Uterus (tissue), 4 donors: ENCODE results near the gene CRISPLD2. TPM values are rescaled to one million over a fixed set of nuclear protein-coding genes. Genes with fewer than 3 reads are reported as not detected.

ENCODE experiments used
- DNase-seq, 2 donors: peaks; one replicate each; pipeline ENCODE4 v3.0.0-alpha.2; 2019 to 2020
- H3K27ac ChIP-seq, 2 donors: fragments of 200-600 bp; sonication (generic); 1 replicate in 1 of 2; 2 replicates in 1 of 2; pipeline ENCODE4 v1.5.1; 2016 to 2018
- H3K27me3 ChIP-seq, 2 donors: fragments of 200-600 bp; sonication (generic); one replicate each; pipeline ENCODE4 v1.5.1; 2018 to 2019; ENCODE audit warnings: control low read depth in 1 of 2
- H3K36me3 ChIP-seq, 2 donors: fragments of 200-600 bp; sonication (generic); one replicate each; pipeline ENCODE4 v1.5.1; 2019; ENCODE audit warnings: control low read depth in 1 of 2
- H3K4me1 ChIP-seq, 2 donors: fragments of 200-600 bp; sonication (generic); one replicate each; pipeline ENCODE4 v1.5.1; 2018 to 2019; ENCODE audit warnings: control low read depth in 1 of 2
- H3K4me3 ChIP-seq, 2 donors: fragments of 200-600 bp; sonication (generic); 1 replicate in 1 of 2; 2 replicates in 1 of 2; pipeline ENCODE4 v1.5.1; 2018 to 2019; ENCODE audit warnings: mild to moderate bottlenecking in 1 of 2
- H3K9me3 ChIP-seq, 2 donors: fragments of 200-600 bp; sonication (generic); one replicate each; pipeline ENCODE4 v1.5.1; 2019; ENCODE audit warnings: control low read depth in 1 of 2
- CTCF ChIP-seq, 4 experiments: fragments of 200-600 bp in 2 of 4; fragments of 450-650 bp in 2 of 4; sonication (generic) in 2 of 4; IDR thresholded peaks; one replicate each; pipeline ENCODE4 v1.5.1; 2016 to 2019; ENCODE audit warnings: antibody characterized with exemption in 4 of 4, mild to moderate bottlenecking in 2 of 4, moderate library complexity in 1 of 4
- POLR2A ChIP-seq, 2 donors: fragments of 450-650 bp; IDR thresholded peaks; one replicate each; pipeline ENCODE4 v1.6.1; 2016; ENCODE audit warnings: antibody characterized with exemption in 2 of 2, mild to moderate bottlenecking in 1 of 2, moderate library complexity in 1 of 2
- intact Hi-C: fragments of 100-400 bp; cut with DNase I; formaldehyde crosslinking; loops from one replicate; pipeline ENCODE4 v1.15.1; 2023; ENCODE audit warnings: low total_unique reads
- total RNA-seq, 4 donors: library from RNA; depleted of rRNA in 3 of 4; stranded (reverse); fragments of >200 nt in 3 of 4; gene quantifications; one replicate each; pipeline versions ENCODE4 v1.1.0 to v1.2.4, GENCODE V29; 2014 to 2023
- donor health status: DM: yes; HTN: yes; CAD: no.

CRISPLD2 gene
- total RNA-seq, 4 donors from 2014 or later, result 108 to 441 (median 190) TPM

- Histone ChIP-seq H3K4me1 (no peaks in the 10 kb centered on the region), H3K27me3 (no peaks in the 10 kb centered on the region), H3K9me3 (no peaks in the 10 kb centered on the region), H3K27ac (no peak overlapping the region), H3K36me3 (no peaks in the 10 kb centered on the region), H3K4me3 (no peak overlapping the region)
- TF ChIP-seq CTCF (IDR thresholded peaks at IDR 0.05) (no peak), POLR2A (IDR thresholded peaks at IDR 0.05) (no peak)
- intact Hi-C loops, result no loop called here
- DNase-seq, result no peak
Measured at GRCh38 chr16:84807776-84808175, 12.0 kb upstream of the CRISPLD2 start.

GRCh38 chr16:84808826-84809225, 11.0 kb upstream of the CRISPLD2 start:
- Histone ChIP-seq H3K27me3 (no peaks in the 10 kb centered on the region), H3K36me3 (no peaks in the 10 kb centered on the region), H3K4me3 (no peak overlapping the region), H3K27ac (no peak overlapping the region), H3K4me1 (no peaks in the 10 kb centered on the region), H3K9me3 (no peaks in the 10 kb centered on the region)
- no peak for DNase-seq
- TF ChIP-seq CTCF (IDR thresholded peaks at IDR 0.05), result no peak
- no peak for TF ChIP-seq POLR2A (IDR thresholded peaks at IDR 0.05)
- intact Hi-C loops, result no loop called here

- intact Hi-C loops, result no loop called here
- H3K27ac ChIP-seq, result peak overlapping the region; percentile 65 to 68
- DNase-seq, result peak; percentile 62 to 72
Measured at GRCh38 chr16:84810518-84811273, 9.1 kb upstream of the CRISPLD2 start.

GRCh38 chr16:84811529-84811928, 8.3 kb upstream of the CRISPLD2 start:
- Histone ChIP-seq H3K36me3 (no peaks in the 10 kb centered on the region), H3K4me1 (no peaks in the 10 kb centered on the region), H3K4me3 (no peak overlapping the region), H3K27ac (peak overlapping the region; percentile 55 to 65), H3K27me3 (no peaks in the 10 kb centered on the region), H3K9me3 (no peaks in the 10 kb centered on the region)
- no peak for DNase-seq
- intact Hi-C loops, result no loop called here
- no peak for TF ChIP-seq CTCF (IDR thresholded peaks at IDR 0.05)
- no peak for TF ChIP-seq POLR2A (IDR thresholded peaks at IDR 0.05)

More at GRCh38 chr16:84810518-84811273, 9.1 kb upstream of the CRISPLD2 start:
- no peak overlapping the region for H3K4me3 ChIP-seq
- no peaks in the 10 kb centered on the region for H3K9me3 ChIP-seq
- no peak for TF ChIP-seq CTCF (IDR thresholded peaks at IDR 0.05)
- TF ChIP-seq POLR2A (IDR thresholded peaks at IDR 0.05), result no peak
- H3K36me3 ChIP-seq, result no peaks in the 10 kb centered on the region
- no peaks in the 10 kb centered on the region for H3K4me1 ChIP-seq
- no peaks in the 10 kb centered on the region for H3K27me3 ChIP-seq

GRCh38 chr16:84813141-84813934, 6.4 kb upstream of the CRISPLD2 start:
- H3K4me3 ChIP-seq, result no peak overlapping the region

More at GRCh38 chr16:84813141-84813934, 6.4 kb upstream of the CRISPLD2 start:
- DNase-seq, result no peak
- Histone ChIP-seq H3K36me3 (no peaks in the 10 kb centered on the region), H3K4me1 (no peaks in the 10 kb centered on the region), H3K27me3 (no peaks in the 10 kb centered on the region), H3K27ac (no peak overlapping the region), H3K9me3 (no peaks in the 10 kb centered on the region)
- TF ChIP-seq POLR2A (IDR thresholded peaks at IDR 0.05) (no peak), CTCF (IDR thresholded peaks at IDR 0.05) (no peak)
- intact Hi-C loops, result no loop called here
